K562 (cell line): ENCODE measurements around the gene ITGAX. TPM values are rescaled to one million over a fixed set of nuclear protein-coding genes. Genes with fewer than 3 reads are reported as not detected.

Experiments used
- ARID3A ChIP-seq: IDR thresholded peaks from 2 replicates; pipeline ENCODE4 v1.6.1; 2012; ENCODE audit warnings: low read depth, low read length, improper control_type of control experiment, borderline replicate concordance
- CCNT2 ChIP-seq: IDR thresholded peaks from 2 replicates; pipeline ENCODE4 v1.6.1; 2011; ENCODE audit warnings: borderline replicate concordance, low read depth, mild to moderate bottlenecking, moderate library complexity, mixed read lengths, low read length; ENCODE audit not compliant: insufficient read length; ENCODE audit errors: extremely low read depth
- CREB5 ChIP-seq: fragments of 250-450 bp; sonication (Bioruptor Pico); IDR thresholded peaks from 2 replicates; pipeline ENCODE4 v1.5.0; 2020; ENCODE audit warnings: mild to moderate bottlenecking
- HNRNPK ChIP-seq: fragments of 200-400 bp; formaldehyde crosslinking; IDR thresholded peaks from one replicate; pipeline ENCODE4 v1.6.1; 2018; ENCODE audit warnings: mild to moderate bottlenecking, low read depth, low read length; ENCODE audit not compliant: poor library complexity, severe bottlenecking
- HOXB6 ChIP-seq: fragments of 250-450 bp; sonication (Bioruptor Pico); IDR thresholded peaks from 2 replicates; pipeline ENCODE4 v1.5.1; 2022; ENCODE audit warnings: mild to moderate bottlenecking, borderline replicate concordance
- JUND ChIP-seq, 2 experiments: IDR thresholded peaks; 2 replicates in 1 of 2; 3 replicates in 1 of 2; pipeline ENCODE4 v1.6.1; 2011; ENCODE audit warnings: borderline replicate concordance in 2 of 2, low read depth in 2 of 2, low read length in 2 of 2, improper control_type of control experiment in 1 of 2, missing biosample characterization in 1 of 2, missing genetic modification characterization in 1 of 2, missing genetic modification reagents in 1 of 2
- KDM1A ChIP-seq, 2 experiments: fragments of 450-650 bp; IDR thresholded peaks; 2 replicates each; pipeline ENCODE4 v1.6.1; 2016; ENCODE audit warnings: mild to moderate bottlenecking in 2 of 2
- LEF1 ChIP-seq: fragments of 450-650 bp; IDR thresholded peaks from 2 replicates; pipeline ENCODE4 v1.6.1; 2016; ENCODE audit warnings: mild to moderate bottlenecking
- MCM2 ChIP-seq: fragments of 450-650 bp; IDR thresholded peaks from 2 replicates; pipeline ENCODE4 v1.6.1; 2017; ENCODE audit warnings: low read depth, mild to moderate bottlenecking
- MEF2D ChIP-seq: conservative IDR thresholded peaks from 2 replicates; pipeline ENCODE4 v1.6.1; 2016; ENCODE audit warnings: low read depth, missing genetic modification characterization, missing compliant biosample characterization
- PBX2 ChIP-seq, 2 experiments: IDR thresholded peaks in 1 of 2; conservative IDR thresholded peaks in 1 of 2; 2 replicates each; pipeline ENCODE4 v1.6.1; 2016; ENCODE audit warnings: low read depth in 2 of 2, mild to moderate bottlenecking in 1 of 2, missing compliant biosample characterization in 1 of 2, missing genetic modification characterization in 1 of 2, moderate library complexity in 1 of 2
- RBM15 ChIP-seq: fragments of 200-400 bp; formaldehyde crosslinking; IDR thresholded peaks from 2 replicates; pipeline ENCODE4 v1.6.1; 2018; ENCODE audit warnings: mild to moderate bottlenecking, low read length, moderate library complexity; ENCODE audit not compliant: insufficient read depth
- SUPT5H ChIP-seq: fragments of 450-650 bp; IDR thresholded peaks from 2 replicates; pipeline ENCODE4 v1.6.1; 2016
- TAF7 ChIP-seq: fragments of 450-650 bp; IDR thresholded peaks from 2 replicates; pipeline ENCODE4 v1.6.1; 2016; ENCODE audit warnings: missing genetic modification characterization, missing compliant biosample characterization
- TAF9B ChIP-seq: fragments of 450-650 bp; IDR thresholded peaks from 2 replicates; pipeline ENCODE4 v1.6.1; 2018; ENCODE audit warnings: mild to moderate bottlenecking; ENCODE audit not compliant: partially characterized antibody
- U2AF1 ChIP-seq: fragments of 200-400 bp; formaldehyde crosslinking; optimal IDR thresholded peaks from 2 replicates; pipeline ENCODE3; 2017; ENCODE audit warnings: mild to moderate bottlenecking, low read depth, low read length, moderate library complexity
- polyA plus RNA-seq, 8 experiments: library from polyadenylated mRNA; depleted of rRNA in 4 of 8; stranded (reverse) in 5 of 8; unstranded in 3 of 8; fragments of >200 nt; fragmentation: Nextera tagmentation in 2 of 8; fragmentation: Illumina TruSeq in 1 of 8; extraction: Ambion mirVana in 2 of 8; extraction: Trizol in 1 of 8; gene quantifications; 2 replicates each; pipeline versions ENCODE4 v1.2.1 to v1.2.3, GENCODE V29; 2011 to 2014; ENCODE audit warnings: inconsistent platforms in 1 of 8, missing spikeins in 1 of 8
- total RNA-seq, 7 experiments: library from RNA; depleted of rRNA in 6 of 7; stranded (reverse); fragments of >200 nt in 6 of 7; fragmentation: Illumina TruSeq in 2 of 7; extraction: Trizol in 2 of 7; gene quantifications; 2 replicates each; pipeline versions ENCODE4 v1.2.1 to v1.2.3, GENCODE V29; 2011 to 2021; ENCODE audit warnings: low replicate concordance in 1 of 7

Gene ITGAX
- total and polyA plus RNA-seq, 9 of the 15 experiments (the other 6 are each of a cell fraction or from before 2014, with no cell fraction given): 0.03 to 0.58 (median 0.14) TPM

DNA sequence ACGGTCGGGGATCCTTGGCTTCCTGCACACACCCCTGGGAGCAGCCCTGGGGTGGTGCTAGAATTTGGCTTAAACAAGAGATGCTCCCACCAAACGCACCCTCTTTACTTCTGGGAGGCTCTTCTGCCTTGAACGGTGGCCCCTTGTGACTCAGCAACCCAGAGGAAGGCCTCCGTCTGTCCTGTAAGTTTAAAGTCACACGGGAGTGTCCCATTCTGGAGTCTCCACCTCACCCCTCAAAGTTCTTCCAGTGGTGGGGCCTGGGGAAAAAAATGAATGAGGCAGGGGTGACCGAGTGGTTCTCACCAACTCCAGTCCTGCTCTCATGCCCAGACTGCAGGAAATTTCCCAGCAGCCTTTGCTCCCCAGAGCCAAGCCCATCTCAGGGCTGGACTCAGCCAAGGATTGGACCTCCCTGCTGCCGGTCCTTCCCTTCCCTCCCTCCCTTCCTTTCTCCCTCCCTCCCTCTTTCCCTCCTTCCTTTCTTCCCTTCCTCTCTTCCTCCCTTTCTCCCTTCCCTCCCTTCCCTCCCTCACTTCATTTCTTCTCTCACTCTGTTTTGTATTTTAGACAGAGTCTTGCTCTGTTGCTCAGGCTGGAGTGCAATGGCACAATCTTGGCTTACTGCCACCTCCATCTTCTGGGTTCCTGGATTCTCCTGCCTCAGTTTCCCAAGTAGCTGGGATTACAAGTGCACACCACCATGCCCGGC, 49.5 kb downstream of the ITGAX start (continued):
- TF ChIP-seq JUND (IDR thresholded peaks at IDR 0.05; ENCODE audit: borderline replicate concordance, low read depth, low read length) (no peak), JUND (tag; IDR thresholded peaks at IDR 0.05; ENCODE audit: borderline replicate concordance, low read depth, low read length) (no peak), SUPT5H (peak; percentile 31; the same call in 1 of the 2 replicates), HOXB6 (CRISPR knock-in tag) (no peak), HNRNPK (no peak), PBX2 (CRISPR knock-in tag; IDR thresholded peaks at IDR 0.05; ENCODE audit: low read depth) (no peak), PBX2 (tag; conservative IDR thresholded peaks at IDR 0.05; ENCODE audit: low read depth) (peak; percentile 57; the same call in 1 of the 2 replicates), CREB5 (no peak), MEF2D (no peak), CCNT2 (no peak), ARID3A (no peak), RBM15 (no peak), TAF9B (peak; percentile 8), MCM2 (no peak), KDM1A (IDR thresholded peaks at IDR 0.05) (peak in 1 of 2 experiments; percentile 37; a peak in 1 of 4 replicates), LEF1 (no peak), U2AF1 (no peak), TAF7 (no peak)
